Measurements from ENCODE around the gene ARID4B. TPM values are rescaled to one million over a fixed set of nuclear protein-coding genes. Genes with fewer than 3 reads are reported as not detected.

ARID4B gene
- total and polyA plus RNA-seq, 7 experiments from 2014 or later: 60.8 to 124 (median 86.3) TPM

DNA sequence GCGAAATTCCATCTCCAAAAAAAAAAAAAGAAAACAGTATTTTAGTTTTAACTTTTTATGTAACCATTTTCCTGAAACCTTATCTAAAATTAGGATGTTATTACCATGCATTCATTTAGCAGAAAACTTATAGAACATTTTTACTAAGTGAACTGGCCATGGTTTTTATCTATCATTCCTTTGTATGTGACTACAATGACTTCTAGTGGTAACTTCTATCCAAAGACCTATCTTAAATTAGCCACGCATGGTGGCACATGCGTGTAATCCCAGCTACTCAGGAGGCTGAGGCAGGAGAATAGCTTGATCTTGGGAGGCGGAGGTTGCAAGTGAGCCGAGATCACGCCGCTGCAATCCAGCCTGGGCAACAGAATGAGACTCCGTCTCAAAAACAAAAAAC is 11.8 kb upstream of the ARID4B start:
- H3K4me3 Mint-ChIP-seq: no peak overlapping the region
- H3K27ac Mint-ChIP-seq: peak overlapping the region in 7 of 9 donors; percentile 43 to 91 (median 64)
- H3K27ac ChIP-seq (ENCODE audit: low read depth, low read length): no peak overlapping the region
- peaks cover 4 to 34% (median 19%) of the 10 kb centered on the region in 5 donors for H3K36me3 Mint-ChIP-seq
- H3K9me3 ChIP-seq (ENCODE audit: control insufficient read depth in 2 of 3, low read length in 3 of 3): no peaks in the 10 kb centered on the region
- POLR2A ChIA-PET: interaction anchor here (1.1 kb wide), 1 partner anchor 11 kb away, joined by 4 read pairs; the partner anchor contains the start of gene GGPS1
- peaks cover 7 to 29% (median 20%) of the 10 kb centered on the region in 7 donors for H3K4me1 Mint-ChIP-seq
- no peaks in the 10 kb centered on the region for H3K9me3 Mint-ChIP-seq
- no peak overlapping the region for H3K4me3 ChIP-seq (ENCODE audit: low read length)
- peaks cover 0 to 13% of the 10 kb centered on the region in 2 donors for H3K4me1 ChIP-seq (ENCODE audit: control insufficient read depth in 2 of 2, insufficient read depth in 2 of 2, low read length in 2 of 2)
- CTCF ChIA-PET: interaction anchor here (0.6 to 0.7 kb wide), 2 partner anchors 206 to 623 kb away, joined by 3 to 4 read pairs; no protein-coding TSS in a partner anchor
- ATAC-seq: no peak
- H3K27me3 Mint-ChIP-seq: no peaks in the 10 kb centered on the region
- DNase-seq: peak in 1 of 9 donors; percentile 17
- H3K36me3 ChIP-seq (ENCODE audit: control insufficient read depth in 2 of 3, insufficient read depth in 3 of 3, low read length in 3 of 3): peaks cover 0 to 48% (median 5%) of the 10 kb centered on the region in 3 experiments
- no peaks in the 10 kb centered on the region for H3K27me3 ChIP-seq (ENCODE audit: control insufficient read depth in 2 of 2, insufficient read depth in 2 of 2, low read length in 2 of 2)
- intact Hi-C loops (cut with micrococcal nuclease): loop anchor here in 1 of 2 donors (1.0 kb wide), 1 partner anchor 86 kb away; no protein-coding TSS in a partner anchor

DNA sequence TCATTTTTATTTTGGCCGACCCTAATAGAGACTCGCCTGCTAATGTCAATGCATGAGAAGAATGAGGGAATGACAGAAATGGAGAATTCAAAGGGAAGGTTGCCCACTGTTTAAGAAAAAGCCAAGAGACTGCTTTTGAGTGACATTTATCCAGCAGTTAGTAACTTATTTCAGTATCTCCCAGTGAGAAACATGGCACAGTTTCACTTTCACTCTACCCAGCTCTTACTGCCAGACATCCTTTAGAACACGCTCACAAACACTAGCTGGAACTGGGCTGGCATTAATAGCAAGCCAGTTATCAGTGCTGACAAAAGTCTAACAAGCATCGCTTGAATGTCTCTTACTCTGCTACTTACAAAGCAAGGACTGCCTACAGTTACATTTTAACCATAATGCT is 8.9 kb upstream of the ARID4B start:
- intact Hi-C loops (cut with micrococcal nuclease): loop anchor here (1.0 to 2.0 kb wide), 2 partner anchors 9 to 30 kb away; partner anchors contain the start of genes ARID4B (in 2 of the 2), GGPS1 (in 2 of the 2) and TBCE (in 1 of the 2)
- POLR2A ChIA-PET: interaction anchor here (0.6 to 1.4 kb wide), 2 partner anchors 10 to 81 kb away, joined by 3 to 4 read pairs; no protein-coding TSS in a partner anchor
- CTCF ChIA-PET: no interaction called here
- no peaks in the 10 kb centered on the region for H3K9me3 ChIP-seq (ENCODE audit: control insufficient read depth in 2 of 3, low read length in 3 of 3)
- Mint-ChIP-seq H3K27me3 (no peaks in the 10 kb centered on the region), H3K36me3 (peaks cover 0 to 16% (median 10%) of the 10 kb centered on the region in 5 donors), H3K27ac (peak overlapping the region; percentile 57 to 93 (median 85)), H3K9me3 (no peaks in the 10 kb centered on the region), H3K4me3 (peak overlapping the region; percentile 34 to 78 (median 72)), H3K4me1 (peaks cover 15 to 40% (median 24%) of the 10 kb centered on the region in 7 donors)
- peak; percentile 84 for ATAC-seq
- H3K4me1 ChIP-seq (ENCODE audit: control insufficient read depth in 2 of 2, insufficient read depth in 2 of 2, low read length in 2 of 2): peaks cover 10 to 23% of the 10 kb centered on the region in 2 donors
- H3K4me3 ChIP-seq (ENCODE audit: low read length): peak overlapping the region; percentile 17
- no peaks in the 10 kb centered on the region for H3K27me3 ChIP-seq (ENCODE audit: control insufficient read depth in 2 of 2, insufficient read depth in 2 of 2, low read length in 2 of 2)
- peak in 7 of 9 donors; percentile 18 to 58 (median 40) for DNase-seq
- H3K27ac ChIP-seq (ENCODE audit: low read depth, low read length): peak overlapping the region; percentile 59
- peaks cover 0 to 29% (median 0%) of the 10 kb centered on the region in 3 experiments for H3K36me3 ChIP-seq (ENCODE audit: control insufficient read depth in 2 of 3, insufficient read depth in 3 of 3, low read length in 3 of 3)

DNA sequence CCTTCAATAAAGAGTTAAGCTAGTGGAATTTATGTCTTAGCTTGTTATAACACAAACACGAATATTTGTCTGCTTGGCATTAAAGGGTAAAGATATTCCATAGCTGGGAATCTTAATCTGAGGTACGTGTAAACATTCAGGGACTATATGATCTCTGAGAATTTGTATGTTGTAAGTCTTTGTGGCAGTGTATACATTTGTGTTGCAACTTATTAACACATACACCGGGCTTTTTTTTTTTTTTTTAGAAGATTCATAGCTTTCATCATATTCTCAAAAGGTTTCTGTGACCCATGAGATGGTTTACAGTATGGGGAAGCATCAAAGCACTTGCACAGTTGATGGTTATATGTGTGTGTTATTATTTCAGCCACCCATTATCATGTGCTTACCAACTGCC is 3.4 kb upstream of the ARID4B start:
- Histone ChIP-seq H3K9me3 (ENCODE audit: control insufficient read depth in 2 of 3, low read length in 3 of 3) (peaks cover 0 to 4% (median 0%) of the 10 kb centered on the region in 3 experiments), H3K36me3 (ENCODE audit: control insufficient read depth in 2 of 3, insufficient read depth in 3 of 3, low read length in 3 of 3) (peaks cover 0 to 20% (median 0%) of the 10 kb centered on the region in 3 experiments), H3K27ac (ENCODE audit: low read depth, low read length) (peak overlapping the region; percentile 57), H3K4me1 (ENCODE audit: control insufficient read depth in 2 of 2, insufficient read depth in 2 of 2, low read length in 2 of 2) (peaks cover 27 to 28% of the 10 kb centered on the region in 2 donors), H3K27me3 (ENCODE audit: control insufficient read depth in 2 of 2, insufficient read depth in 2 of 2, low read length in 2 of 2) (no peaks in the 10 kb centered on the region), H3K4me3 (ENCODE audit: low read length) (no peak overlapping the region)
- intact Hi-C loops (cut with micrococcal nuclease): no loop called here
- no peak for ATAC-seq
- CTCF ChIA-PET: interaction anchor here (0.8 to 1.1 kb wide), 3 partner anchors 89 to 225 kb away, joined by 3 read pairs; no protein-coding TSS in a partner anchor
- DNase-seq: no peak
- Mint-ChIP-seq H3K4me1 (peaks cover 11 to 32% (median 19%) of the 10 kb centered on the region in 7 donors), H3K9me3 (no peaks in the 10 kb centered on the region), H3K4me3 (peak overlapping the region in 1 of 10 donors; percentile 55), H3K36me3 (peaks cover 3 to 15% (median 5%) of the 10 kb centered on the region in 5 donors), H3K27me3 (no peaks in the 10 kb centered on the region), H3K27ac (peak overlapping the region in 3 of 9 donors; percentile 40 to 79 (median 58))
- POLR2A ChIA-PET: interaction anchor here (0.6 to 0.7 kb wide), 5 partner anchors 73 to 231 kb away, joined by 3 to 4 read pairs (median 3); no protein-coding TSS in a partner anchor

DNA sequence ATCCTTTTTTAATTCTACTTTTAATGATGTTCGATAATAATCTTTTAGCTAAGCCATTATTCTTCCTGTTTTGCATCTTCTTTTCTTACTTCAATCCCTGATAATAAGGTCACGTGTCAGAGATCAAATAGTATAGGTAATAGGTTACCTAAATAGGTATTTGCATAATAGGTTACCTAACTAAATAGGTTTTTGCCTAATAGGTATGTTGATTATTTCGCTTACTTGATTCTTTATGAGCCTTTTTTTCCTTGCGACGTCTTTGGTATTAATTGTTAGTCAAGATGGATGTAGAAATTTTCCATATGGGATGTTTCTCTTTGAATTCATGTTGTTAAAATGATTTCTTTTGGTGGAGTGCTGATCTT is 2.9 kb upstream of the ARID4B start:
- Mint-ChIP-seq H3K4me1 (peaks cover 13 to 34% (median 24%) of the 10 kb centered on the region in 7 donors), H3K27me3 (no peaks in the 10 kb centered on the region), H3K27ac (peak overlapping the region in 3 of 9 donors; percentile 40 to 79 (median 58)), H3K4me3 (no peak overlapping the region), H3K36me3 (peaks cover 3 to 18% (median 5%) of the 10 kb centered on the region in 5 donors), H3K9me3 (no peaks in the 10 kb centered on the region)
- DNase-seq: no peak
- peak overlapping the region; percentile 37 for H3K4me3 ChIP-seq (ENCODE audit: low read length)
- H3K9me3 ChIP-seq (ENCODE audit: control insufficient read depth in 2 of 3, low read length in 3 of 3): peaks cover 0 to 4% (median 0%) of the 10 kb centered on the region in 3 experiments
- H3K27me3 ChIP-seq (ENCODE audit: control insufficient read depth in 2 of 2, insufficient read depth in 2 of 2, low read length in 2 of 2): no peaks in the 10 kb centered on the region
- ChIA-PET CTCF (interaction anchor here (0.8 to 1.1 kb wide), 2 partner anchors 88 to 223 kb away, joined by 3 read pairs; no protein-coding TSS in a partner anchor), POLR2A (interaction anchor here (0.6 to 0.7 kb wide), 3 partner anchors 73 to 168 kb away, joined by 3 read pairs; no protein-coding TSS in a partner anchor)
- peak overlapping the region; percentile 57 for H3K27ac ChIP-seq (ENCODE audit: low read depth, low read length)
- H3K4me1 ChIP-seq (ENCODE audit: control insufficient read depth in 2 of 2, insufficient read depth in 2 of 2, low read length in 2 of 2): peaks cover 28 to 33% of the 10 kb centered on the region in 2 donors
- no peak for ATAC-seq
- H3K36me3 ChIP-seq (ENCODE audit: control insufficient read depth in 2 of 3, insufficient read depth in 3 of 3, low read length in 3 of 3): peaks cover 0 to 17% (median 0%) of the 10 kb centered on the region in 3 experiments
- intact Hi-C loops (cut with micrococcal nuclease): no loop called here

DNA sequence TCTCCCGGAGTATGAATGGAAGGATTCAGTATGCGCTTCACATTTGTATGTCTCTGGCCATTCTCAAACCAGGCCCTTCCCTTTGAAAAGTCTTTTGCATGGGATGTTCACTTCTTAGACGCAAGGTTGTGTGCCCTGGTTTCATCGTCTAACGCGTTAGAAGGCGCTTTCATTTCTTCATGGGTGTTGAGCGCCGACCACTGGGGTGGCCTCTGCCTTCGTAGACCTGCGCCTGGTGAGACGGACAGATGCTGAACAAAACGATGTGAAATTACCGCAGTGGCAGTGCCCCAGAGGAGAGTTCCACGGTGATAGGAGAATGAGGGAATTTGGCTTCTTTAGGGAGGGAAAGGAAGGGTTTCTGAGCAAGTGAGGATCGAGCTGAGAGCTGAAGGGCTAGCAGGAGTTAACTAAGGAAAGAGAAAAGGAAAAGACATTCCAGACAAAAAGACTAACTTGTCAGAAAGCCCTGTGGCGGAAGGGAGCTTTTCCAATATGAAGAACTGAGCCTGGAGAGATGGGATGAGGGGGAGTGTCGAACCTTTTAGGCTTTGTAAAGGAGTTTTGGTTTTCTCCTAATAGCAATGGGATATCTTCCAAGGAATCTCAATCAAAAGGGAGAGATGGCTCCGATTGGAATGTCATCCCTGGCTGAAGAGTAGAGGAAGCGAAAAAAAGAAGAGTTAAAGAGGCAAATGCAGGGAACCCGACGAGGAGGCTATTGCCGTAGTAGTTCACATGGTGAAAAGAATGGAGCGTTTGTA is 1.3 kb upstream of the ARID4B start:
- peak overlapping the region; percentile 100 for H3K27ac ChIP-seq (ENCODE audit: low read depth, low read length)
- no peaks in the 10 kb centered on the region for H3K27me3 Mint-ChIP-seq
- no peak for ATAC-seq
- H3K4me1 ChIP-seq (ENCODE audit: control insufficient read depth in 2 of 2, insufficient read depth in 2 of 2, low read length in 2 of 2): peaks cover 35 to 48% of the 10 kb centered on the region in 2 donors
- peaks cover 3 to 14% (median 5%) of the 10 kb centered on the region in 5 donors for H3K36me3 Mint-ChIP-seq
- H3K4me3 ChIP-seq (ENCODE audit: low read length): peak overlapping the region; percentile 82
- POLR2A ChIA-PET: interaction anchor here (0.5 to 2.7 kb wide), 13 partner anchors 8 to 1467 kb away, joined by 3 to 7 read pairs (median 4); partner anchors contain the start of genes RBM34 and TOMM20
- peaks cover 19 to 40% (median 32%) of the 10 kb centered on the region in 7 donors for H3K4me1 Mint-ChIP-seq
- no peak overlapping the region for H3K27ac Mint-ChIP-seq
- intact Hi-C loops (cut with micrococcal nuclease): loop anchor here (1.0 to 5.0 kb wide), 12 partner anchors 25 to 1468 kb away; partner anchors contain the start of genes MTR (in 2 of the 2), TARBP1 (in 2 of the 2), B3GALNT2 (in 1 of the 2) and ERO1B (in 1 of the 2)
- no peak overlapping the region for H3K4me3 Mint-ChIP-seq
- H3K36me3 ChIP-seq (ENCODE audit: control insufficient read depth in 2 of 3, insufficient read depth in 3 of 3, low read length in 3 of 3): peaks cover 0 to 14% (median 0%) of the 10 kb centered on the region in 3 experiments
- H3K27me3 ChIP-seq (ENCODE audit: control insufficient read depth in 2 of 2, insufficient read depth in 2 of 2, low read length in 2 of 2): no peaks in the 10 kb centered on the region
- H3K9me3 Mint-ChIP-seq: no peaks in the 10 kb centered on the region
- peak in 2 of 9 donors; percentile 40 to 51 for DNase-seq
- CTCF ChIA-PET: interaction anchor here (1.3 to 1.5 kb wide), 2 partner anchors 12 to 68 kb away, joined by 3 read pairs; no protein-coding TSS in a partner anchor
- peaks cover 0 to 4% (median 0%) of the 10 kb centered on the region in 3 experiments for H3K9me3 ChIP-seq (ENCODE audit: control insufficient read depth in 2 of 3, low read length in 3 of 3)

All from naive thymus-derived CD4-positive, alpha-beta T cell (primary cell).